ENCODE measurements around the gene TUBG2. TPM values are rescaled to one million over a fixed set of nuclear protein-coding genes. Genes with fewer than 3 reads are reported as not detected.
A peak's percentile ranks its signal among the peaks of the same experiment; 100 is the strongest.

The TUBG2 gene
- total and polyA plus RNA-seq, 2 experiments from 2014 or later, result 62.7 to 67.4 TPM

DNA sequence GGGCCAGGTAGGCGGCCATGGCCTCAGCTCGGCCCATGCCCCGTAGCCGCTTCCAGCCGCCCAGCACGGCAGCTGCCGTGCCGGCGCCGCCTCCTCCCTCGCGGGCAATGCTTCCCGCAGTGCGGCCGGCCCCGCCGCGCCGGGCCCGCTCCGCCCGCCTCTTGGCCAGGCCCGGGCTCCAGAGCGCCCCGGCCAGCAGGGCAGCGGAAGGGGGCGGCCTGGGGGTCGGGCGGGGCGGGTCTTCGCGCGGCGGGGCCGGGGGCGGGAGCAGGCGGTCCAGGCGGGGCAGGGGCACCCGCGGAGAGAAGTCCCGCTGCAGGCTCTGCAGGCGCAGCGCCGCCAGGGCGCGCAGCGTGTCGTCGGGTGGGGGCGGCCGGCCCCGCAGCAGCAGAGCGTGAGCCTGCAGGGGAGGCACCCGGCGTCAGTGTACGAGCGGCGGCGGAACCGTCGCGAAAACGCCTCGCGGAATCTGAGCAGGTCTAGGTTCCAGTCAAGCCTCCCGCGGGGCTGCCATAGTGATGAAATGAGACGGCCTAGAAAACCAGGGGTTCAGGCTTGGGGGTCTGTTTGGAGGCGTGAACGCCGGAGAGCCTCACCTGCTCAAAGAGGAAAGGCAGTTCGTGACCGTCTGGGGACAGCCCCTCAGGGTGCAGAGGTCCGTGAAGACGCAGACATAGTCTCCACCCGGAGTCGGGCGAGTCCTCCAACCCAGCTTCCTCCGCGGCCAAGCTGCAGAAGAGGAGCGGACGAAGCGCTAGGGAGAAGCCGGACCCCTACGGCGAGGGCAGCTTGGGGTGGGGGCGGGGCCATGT is 11.1 kb downstream of the TUBG2 start:
- Histone ChIP-seq H3K36me3 (peaks cover 33% of the 10 kb centered on the region), H3K27me3 (no peaks in the 10 kb centered on the region), H3K4me3 (no peak overlapping the region), H3K27ac (no peak overlapping the region), H3K9me3 (ENCODE audit: low read depth) (no peaks in the 10 kb centered on the region), H3K4me1 (ENCODE audit: low read depth) (peaks cover 12% of the 10 kb centered on the region)
- DNase-seq (ENCODE audit: low read depth in 1 of 2, low spot score in 1 of 2), result no peak
- TF ChIP-seq, protein P1, sequence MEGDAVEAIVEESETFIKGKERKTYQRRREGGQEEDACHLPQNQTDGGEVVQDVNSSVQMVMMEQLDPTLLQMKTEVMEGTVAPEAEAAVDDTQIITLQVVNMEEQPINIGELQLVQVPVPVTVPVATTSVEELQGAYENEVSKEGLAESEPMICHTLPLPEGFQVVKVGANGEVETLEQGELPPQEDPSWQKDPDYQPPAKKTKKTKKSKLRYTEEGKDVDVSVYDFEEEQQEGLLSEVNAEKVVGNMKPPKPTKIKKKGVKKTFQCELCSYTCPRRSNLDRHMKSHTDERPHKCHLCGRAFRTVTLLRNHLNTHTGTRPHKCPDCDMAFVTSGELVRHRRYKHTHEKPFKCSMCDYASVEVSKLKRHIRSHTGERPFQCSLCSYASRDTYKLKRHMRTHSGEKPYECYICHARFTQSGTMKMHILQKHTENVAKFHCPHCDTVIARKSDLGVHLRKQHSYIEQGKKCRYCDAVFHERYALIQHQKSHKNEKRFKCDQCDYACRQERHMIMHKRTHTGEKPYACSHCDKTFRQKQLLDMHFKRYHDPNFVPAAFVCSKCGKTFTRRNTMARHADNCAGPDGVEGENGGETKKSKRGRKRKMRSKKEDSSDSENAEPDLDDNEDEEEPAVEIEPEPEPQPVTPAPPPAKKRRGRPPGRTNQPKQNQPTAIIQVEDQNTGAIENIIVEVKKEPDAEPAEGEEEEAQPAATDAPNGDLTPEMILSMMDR (IDR thresholded peaks at IDR 0.05; ENCODE audit: low read depth, low read length), result no peak

DNA sequence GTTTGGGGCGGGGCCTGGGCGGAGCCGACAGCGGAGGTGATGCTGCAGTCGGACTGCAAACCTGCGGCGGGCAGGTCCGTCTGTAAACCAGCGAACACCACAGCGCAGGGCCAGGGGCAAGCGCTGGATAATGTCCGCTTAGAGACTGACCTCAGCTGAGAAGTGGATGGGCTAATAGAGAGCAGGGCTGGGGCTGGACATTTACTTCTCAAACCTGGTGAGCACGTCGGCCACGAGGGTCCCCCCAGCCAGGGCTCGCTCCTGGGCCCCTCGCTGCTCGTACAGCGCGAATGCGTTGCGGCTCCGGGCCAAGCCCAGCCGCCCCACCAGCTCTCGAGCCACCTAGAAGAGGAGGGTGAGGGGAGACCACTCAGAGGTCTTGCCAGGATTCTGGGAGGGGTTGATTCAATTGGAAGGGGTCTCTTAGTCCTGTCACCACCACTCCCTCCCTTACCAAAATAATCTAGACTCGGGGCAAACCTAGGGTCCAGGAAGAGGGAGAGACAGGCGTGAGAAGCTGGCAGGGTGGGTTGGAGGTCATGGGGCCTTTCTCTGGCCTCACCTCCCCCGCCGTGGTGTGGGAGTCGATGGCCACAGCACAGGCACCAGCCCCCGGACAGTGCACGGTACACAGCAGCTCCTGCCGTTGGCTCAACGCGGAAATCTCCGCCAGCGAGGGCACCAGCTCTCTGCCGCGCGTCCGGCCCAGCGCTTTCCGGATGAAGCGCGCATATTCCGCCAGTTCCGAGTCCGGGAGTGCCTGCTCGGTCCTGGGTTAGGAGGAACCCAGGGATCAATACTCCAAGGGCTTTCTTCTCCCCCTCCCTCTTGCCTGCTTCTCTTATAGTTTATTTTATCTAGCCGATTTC is 11.9 kb downstream of the TUBG2 start:
- DNase-seq (ENCODE audit: low read depth in 1 of 2, low spot score in 1 of 2), result no peak
- Histone ChIP-seq H3K27ac (no peak overlapping the region), H3K4me3 (no peak overlapping the region), H3K36me3 (peaks cover 33% of the 10 kb centered on the region), H3K27me3 (no peaks in the 10 kb centered on the region), H3K4me1 (ENCODE audit: low read depth) (peaks cover 12% of the 10 kb centered on the region), H3K9me3 (ENCODE audit: low read depth) (no peaks in the 10 kb centered on the region)
- TF ChIP-seq, protein P1 (IDR thresholded peaks at IDR 0.05; ENCODE audit: low read depth, low read length), result no peak

DNA sequence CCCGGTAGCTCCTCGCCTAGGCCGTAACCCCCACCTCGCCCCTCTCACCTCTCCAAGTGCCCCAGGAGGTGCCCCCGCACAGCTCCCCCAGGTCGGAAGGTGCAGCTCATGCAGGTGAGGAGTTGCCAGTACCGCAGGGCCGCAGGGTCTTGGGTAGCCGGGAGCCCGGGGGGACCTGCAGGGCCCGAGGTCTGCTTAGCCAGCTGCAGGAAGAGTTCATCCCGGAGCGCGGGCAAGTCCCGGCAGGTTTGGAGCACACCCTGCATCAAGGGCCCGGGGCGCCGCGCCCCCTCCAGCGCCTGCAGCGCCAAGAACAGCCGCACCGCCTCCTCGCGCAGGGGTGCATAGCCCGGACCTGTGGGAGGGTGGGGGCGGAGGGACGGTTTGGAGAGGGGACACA is 13.0 kb downstream of the TUBG2 start:
- Histone ChIP-seq H3K27me3 (no peaks in the 10 kb centered on the region), H3K27ac (no peak overlapping the region), H3K36me3 (peaks cover 27% of the 10 kb centered on the region), H3K9me3 (ENCODE audit: low read depth) (no peaks in the 10 kb centered on the region), H3K4me3 (no peak overlapping the region), H3K4me1 (ENCODE audit: low read depth) (peaks cover 12% of the 10 kb centered on the region)
- TF ChIP-seq, protein P1 (IDR thresholded peaks at IDR 0.05; ENCODE audit: low read depth, low read length), result no peak
- no peak for DNase-seq (ENCODE audit: low read depth in 1 of 2, low spot score in 1 of 2)

DNA sequence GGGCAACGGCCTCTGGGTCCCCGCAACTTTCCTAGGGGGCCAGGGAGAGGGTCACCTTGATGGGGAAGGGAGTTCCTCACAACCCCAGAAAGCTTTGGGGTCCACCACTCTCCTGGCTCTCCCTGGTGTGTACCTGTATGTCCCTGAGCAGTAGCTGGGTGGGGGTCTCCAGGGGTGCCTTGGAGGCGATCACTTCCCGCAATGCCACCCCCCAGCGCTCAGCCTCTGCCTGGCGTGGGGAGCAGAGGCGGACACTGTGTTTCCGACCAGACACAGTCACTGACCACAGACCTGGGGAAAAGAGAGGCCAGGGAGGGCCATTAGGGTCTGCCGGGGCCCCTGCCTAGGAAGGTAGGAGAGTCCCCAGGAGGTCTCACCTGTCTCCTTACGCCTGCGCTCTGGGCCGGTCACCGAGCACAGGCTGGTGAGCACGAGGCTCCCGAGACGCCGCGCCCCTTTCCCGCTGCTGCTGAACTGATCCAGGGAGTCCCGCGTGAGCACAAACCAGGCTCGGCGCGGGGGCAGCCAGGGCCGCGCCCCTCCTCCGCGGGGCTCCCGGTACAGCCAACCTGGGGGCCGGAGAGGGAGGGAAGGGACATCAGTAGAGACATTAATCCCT is 14.3 kb downstream of the TUBG2 start:
- TF ChIP-seq, protein P1 (IDR thresholded peaks at IDR 0.05; ENCODE audit: low read depth, low read length), result no peak
- H3K27ac ChIP-seq, result no peak overlapping the region
- H3K27me3 ChIP-seq, result no peaks in the 10 kb centered on the region
- peaks cover 19% of the 10 kb centered on the region for H3K4me1 ChIP-seq (ENCODE audit: low read depth)
- H3K9me3 ChIP-seq (ENCODE audit: low read depth), result no peaks in the 10 kb centered on the region
- H3K36me3 ChIP-seq, result peaks cover 24% of the 10 kb centered on the region
- H3K4me3 ChIP-seq, result no peak overlapping the region
- no peak for DNase-seq (ENCODE audit: low read depth in 1 of 2, low spot score in 1 of 2)

DNA sequence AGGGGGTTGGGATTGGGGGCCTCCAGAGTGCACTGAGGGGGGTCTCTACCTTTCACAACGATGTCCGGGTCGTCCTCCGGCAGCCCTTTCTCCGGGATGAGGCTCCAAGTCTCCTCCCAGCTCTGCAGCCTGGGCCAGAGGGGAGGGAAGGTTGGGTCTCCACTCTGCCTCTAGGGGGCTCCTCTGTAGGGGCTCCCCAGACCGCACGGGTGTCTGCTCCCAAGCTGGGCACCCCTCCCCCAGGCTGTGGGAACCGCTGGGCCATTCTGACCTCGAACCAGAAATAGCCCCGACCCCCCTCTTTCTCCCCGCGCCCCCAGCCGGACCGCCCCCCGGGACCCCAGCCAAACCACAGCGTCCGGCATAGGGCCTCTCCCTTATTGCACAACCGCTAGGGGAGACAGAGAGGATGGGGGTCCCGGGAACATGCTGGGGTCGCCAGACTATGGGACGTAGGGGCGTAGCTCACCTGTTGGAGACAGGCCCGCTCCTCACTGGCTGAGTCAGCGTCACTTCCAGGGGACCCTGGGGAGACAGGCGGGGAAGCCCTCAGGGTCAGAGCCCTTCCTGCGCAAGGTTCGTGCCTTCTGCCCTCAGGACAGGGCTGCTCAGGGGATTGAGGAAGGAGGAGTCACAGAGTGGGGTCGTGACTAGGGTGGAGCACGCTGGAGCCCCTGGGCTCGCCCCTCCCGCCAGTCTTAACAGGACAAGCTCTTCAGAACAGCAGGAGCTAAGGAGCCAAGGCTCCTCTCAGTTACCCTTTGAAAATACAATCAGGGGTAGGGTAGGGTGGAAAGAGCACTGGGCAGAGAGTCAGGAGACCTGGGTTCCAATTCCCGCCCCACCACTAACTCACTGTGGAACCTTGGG is 15.0 kb downstream of the TUBG2 start:
- H3K27me3 ChIP-seq, result no peaks in the 10 kb centered on the region
- no peaks in the 10 kb centered on the region for H3K9me3 ChIP-seq (ENCODE audit: low read depth)
- peak; percentile 61 to 89 for DNase-seq (ENCODE audit: low read depth in 1 of 2, low spot score in 1 of 2)
- H3K4me1 ChIP-seq (ENCODE audit: low read depth), result peaks cover 25% of the 10 kb centered on the region
- H3K27ac ChIP-seq, result no peak overlapping the region
- H3K4me3 ChIP-seq, result peak overlapping the region; percentile 43
- TF ChIP-seq, protein P1 (IDR thresholded peaks at IDR 0.05; ENCODE audit: low read depth, low read length), result peak; percentile 68
- peaks cover 21% of the 10 kb centered on the region for H3K36me3 ChIP-seq
